PC-9 (cell line): Measurements from ENCODE around the gene POU6F2. TPM values are rescaled to one million over a fixed set of nuclear protein-coding genes. Genes with fewer than 3 reads are reported as not detected.

Source experiments
- BruUV-seq: library from RNA; stranded (reverse); fragments of 400-500 nt; replicated peaks from 2 replicates; lab custom pipeline; 2021; lab: Mats Ljungman, UMichigan
- CTCF ChIA-PET: fragments of 300-600 bp; sonication (Branson Sonifier 250); formaldehyde crosslinking; loops from one replicate; lab custom pipeline; 2022; ENCODE audit warnings: antibody characterized with exemption; lab: Charles Lee
- POLR2A ChIA-PET: fragments of 300-600 bp; sonication (Branson Sonifier 250); formaldehyde crosslinking; loops from one replicate; lab custom pipeline; 2022; ENCODE audit warnings: antibody characterized with exemption; ENCODE audit not compliant: unreplicated experiment; lab: Charles Lee
- DNase-seq, 2 experiments: peaks; one replicate each; pipeline versions ENCODE4 v3.0.0 to v3.0.0-alpha.2; 2015 to 2022; ENCODE audit warnings: mixed read lengths in 1 of 2
- H2AFZ ChIP-seq: fragments of 200-600 bp; sonication (generic); 2 replicates; pipeline ENCODE4 v1.8.1; 2017; ENCODE audit warnings: antibody characterized with exemption
- H3F3A ChIP-seq: fragments of 200-600 bp; sonication (generic); 2 replicates; pipeline ENCODE4 v1.8.1; 2017; ENCODE audit warnings: antibody characterized with exemption, mild to moderate bottlenecking, low read depth; ENCODE audit not compliant: insufficient read depth
- H3K27ac ChIP-seq: fragments of 200-600 bp; sonication (generic); 2 replicates; pipeline ENCODE4 v1.6.1; 2016; ENCODE audit warnings: mixed run types
- H3K27me3 ChIP-seq: fragments of 200-600 bp; sonication (generic); 2 replicates; pipeline ENCODE4 v1.6.1; 2016; ENCODE audit warnings: low read depth, mixed run types; ENCODE audit not compliant: insufficient read depth
- H3K36me3 ChIP-seq: fragments of 200-600 bp; sonication (generic); 2 replicates; pipeline ENCODE4 v1.6.1; 2016; ENCODE audit warnings: low read depth, mixed run types
- H3K4me1 ChIP-seq: fragments of 200-600 bp; sonication (generic); replicated peaks from 2 replicates; pipeline ENCODE4 v1.6.1; 2016; ENCODE audit warnings: mixed run types; ENCODE audit not compliant: insufficient read depth
- H3K4me2 ChIP-seq: fragments of 200-600 bp; sonication (generic); 2 replicates; pipeline ENCODE4 v1.6.1; 2017; ENCODE audit warnings: mixed run types
- H3K4me3 ChIP-seq: fragments of 200-600 bp; sonication (generic); 2 replicates; pipeline ENCODE4 v1.6.1; 2016; ENCODE audit warnings: mixed run types
- H3K79me2 ChIP-seq: fragments of 200-600 bp; sonication (generic); 2 replicates; pipeline ENCODE4 v1.6.1; 2017; ENCODE audit warnings: low read depth, mixed run types
- H3K9me2 ChIP-seq: fragments of 200-600 bp; sonication (generic); 2 replicates; pipeline ENCODE4 v1.8.1; 2017; ENCODE audit warnings: mild to moderate bottlenecking; ENCODE audit not compliant: insufficient read depth
- H3K9me3 ChIP-seq: fragments of 200-600 bp; sonication (generic); 2 replicates; pipeline ENCODE4 v1.8.1; 2016; ENCODE audit warnings: low read depth; ENCODE audit not compliant: insufficient read depth
- H4K20me1 ChIP-seq: fragments of 200-600 bp; sonication (generic); 2 replicates; pipeline ENCODE4 v1.8.1; 2017; ENCODE audit not compliant: insufficient read depth
- EZH2 ChIP-seq: fragments of 200-600 bp; sonication (generic); IDR thresholded peaks from 2 replicates; pipeline ENCODE4 v1.8.0; 2017; ENCODE audit warnings: antibody characterized with exemption, low read depth
- intact Hi-C: fragments of 100-400 bp; cut with micrococcal nuclease; formaldehyde crosslinking; loops from one replicate; pipeline ENCODE4 v1.10.0; 2022; ENCODE audit not compliant: unreplicated experiment
- total RNA-seq: library from RNA; stranded (reverse); gene quantifications from 2 replicates; pipeline ENCODE4 v1.2.3, GENCODE V29; 2021
- TF ChIP-seq, protein P1 (sequence below): fragments of 200-600 bp; sonication (generic); conservative IDR thresholded peaks from 2 replicates; pipeline ENCODE4 v1.6.1; 2017; ENCODE audit warnings: mixed run types, antibody characterized with exemption, mild to moderate bottlenecking, moderate library complexity

The POU6F2 gene
- total RNA-seq, 1 experiment from 2014 or later = not detected

DNA sequence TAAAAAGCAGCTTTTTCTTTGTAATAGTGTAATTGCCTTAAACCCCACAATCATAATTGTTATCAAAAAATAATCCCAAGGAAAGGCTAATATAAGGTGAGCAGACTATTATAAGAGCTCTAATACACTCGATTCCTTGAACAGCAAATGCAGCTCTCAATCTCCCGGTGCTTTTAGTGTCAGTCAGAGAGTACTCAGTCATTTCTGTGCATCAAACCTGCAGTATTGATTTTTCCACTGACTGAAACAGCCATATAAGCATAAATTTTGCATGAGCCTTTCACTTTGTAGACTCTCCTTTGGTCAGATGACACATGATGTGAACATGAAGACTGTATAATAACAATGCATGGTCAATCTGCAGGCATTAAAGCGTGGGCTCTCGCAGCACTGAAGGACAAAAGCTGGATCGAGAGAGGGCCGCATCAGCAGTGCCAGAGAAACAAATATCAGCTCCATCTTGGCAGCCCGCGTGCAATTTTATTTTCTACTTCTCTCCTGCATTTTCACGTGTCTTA lies 272.0 kb downstream of the POU6F2 start:
- POLR2A ChIA-PET = no interaction called here
- BruUV-seq = no TSS peak

DNA sequence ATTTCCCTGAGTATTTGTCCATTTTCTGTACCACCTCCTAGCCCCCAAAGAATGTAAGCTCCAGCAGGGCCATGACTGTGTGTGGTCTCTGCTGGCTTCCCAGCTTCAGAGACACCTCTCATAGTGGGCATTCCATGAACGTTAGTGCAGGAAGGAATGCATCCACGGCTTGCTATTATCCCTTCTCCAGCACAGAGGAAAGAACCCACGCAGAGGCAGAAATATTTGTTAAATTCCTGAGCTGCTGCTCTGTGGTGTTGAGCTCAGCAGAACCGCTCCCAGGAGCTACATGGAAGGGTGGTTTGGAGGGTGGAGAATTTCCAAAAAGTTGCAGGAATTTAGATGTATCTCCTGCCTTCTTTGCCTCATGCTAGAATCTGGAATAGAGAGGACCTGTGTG lies 275.2 kb downstream of the POU6F2 start:
- ChIA-PET CTCF (no interaction called here), POLR2A (no interaction called here)
- Histone ChIP-seq H3K4me1 (no peaks in the 10 kb centered on the region), H3F3A (no peaks in the 10 kb centered on the region), H3K79me2 (no peaks in the 10 kb centered on the region), H3K4me2 (no peak overlapping the region), H2AFZ (no peak overlapping the region), H3K9me2 (no peaks in the 10 kb centered on the region), H3K36me3 (no peaks in the 10 kb centered on the region), H3K9me3 (no peaks in the 10 kb centered on the region), H3K27ac (no peak overlapping the region), H4K20me1 (no peaks in the 10 kb centered on the region), H3K4me3 (no peak overlapping the region), H3K27me3 (peaks cover 98% of the 10 kb centered on the region)
- TF ChIP-seq, protein P1, sequence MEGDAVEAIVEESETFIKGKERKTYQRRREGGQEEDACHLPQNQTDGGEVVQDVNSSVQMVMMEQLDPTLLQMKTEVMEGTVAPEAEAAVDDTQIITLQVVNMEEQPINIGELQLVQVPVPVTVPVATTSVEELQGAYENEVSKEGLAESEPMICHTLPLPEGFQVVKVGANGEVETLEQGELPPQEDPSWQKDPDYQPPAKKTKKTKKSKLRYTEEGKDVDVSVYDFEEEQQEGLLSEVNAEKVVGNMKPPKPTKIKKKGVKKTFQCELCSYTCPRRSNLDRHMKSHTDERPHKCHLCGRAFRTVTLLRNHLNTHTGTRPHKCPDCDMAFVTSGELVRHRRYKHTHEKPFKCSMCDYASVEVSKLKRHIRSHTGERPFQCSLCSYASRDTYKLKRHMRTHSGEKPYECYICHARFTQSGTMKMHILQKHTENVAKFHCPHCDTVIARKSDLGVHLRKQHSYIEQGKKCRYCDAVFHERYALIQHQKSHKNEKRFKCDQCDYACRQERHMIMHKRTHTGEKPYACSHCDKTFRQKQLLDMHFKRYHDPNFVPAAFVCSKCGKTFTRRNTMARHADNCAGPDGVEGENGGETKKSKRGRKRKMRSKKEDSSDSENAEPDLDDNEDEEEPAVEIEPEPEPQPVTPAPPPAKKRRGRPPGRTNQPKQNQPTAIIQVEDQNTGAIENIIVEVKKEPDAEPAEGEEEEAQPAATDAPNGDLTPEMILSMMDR = no peak
- TF ChIP-seq EZH2 = no peak
- no peak for DNase-seq
- no TSS peak for BruUV-seq
- intact Hi-C loops = no loop called here

More for the DNA sequence above, 272.0 kb downstream of the POU6F2 start:
- no peaks in the 10 kb centered on the region for H3K4me1 ChIP-seq
- no peaks in the 10 kb centered on the region for H3K9me3 ChIP-seq
- TF ChIP-seq, protein P1 = no peak
- no peak for TF ChIP-seq EZH2
- no peaks in the 10 kb centered on the region for H3K36me3 ChIP-seq
- no peak overlapping the region for H3K4me2 ChIP-seq
- H3K9me2 ChIP-seq = no peaks in the 10 kb centered on the region
- intact Hi-C loops = no loop called here
- H3K4me3 ChIP-seq = no peak overlapping the region
- H2AFZ ChIP-seq = no peak overlapping the region
- H3K27me3 ChIP-seq = peaks cover 95% of the 10 kb centered on the region
- H3F3A ChIP-seq = no peaks in the 10 kb centered on the region
- no peak overlapping the region for H3K27ac ChIP-seq
- no peaks in the 10 kb centered on the region for H4K20me1 ChIP-seq
- CTCF ChIA-PET = no interaction called here
- DNase-seq = no peak
- H3K79me2 ChIP-seq = no peaks in the 10 kb centered on the region

DNA sequence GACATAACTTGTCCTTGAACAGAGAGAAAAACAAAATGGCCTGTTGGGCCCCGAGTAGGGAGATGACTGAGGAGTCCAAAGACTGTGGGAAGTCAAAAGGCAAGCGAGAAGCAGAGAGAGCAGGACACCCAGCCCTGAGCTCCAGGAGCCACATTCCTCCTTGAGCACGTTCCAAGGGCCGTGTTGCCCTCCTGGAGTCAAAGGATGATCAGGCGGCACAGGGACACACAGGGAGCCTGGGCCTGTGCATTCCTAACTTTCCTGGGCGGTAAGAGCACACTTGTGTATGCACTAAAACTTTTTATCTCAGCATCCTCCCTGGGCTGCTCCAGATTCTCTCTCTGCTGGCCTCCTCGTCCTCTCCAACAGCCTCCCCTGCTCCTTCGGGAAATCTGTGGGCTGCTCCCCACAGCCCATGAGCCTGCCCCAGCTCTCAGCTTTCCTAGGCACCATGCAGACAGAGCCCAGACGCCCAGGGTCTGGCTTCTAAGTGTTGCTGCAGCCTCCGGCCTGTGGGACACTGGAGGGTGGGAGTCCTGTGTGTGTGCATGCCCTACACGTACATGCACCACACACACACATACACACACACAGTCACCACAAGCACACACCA lies 281.8 kb downstream of the POU6F2 start:
- H3K27me3 ChIP-seq = peaks cover 83% of the 10 kb centered on the region
- no peaks in the 10 kb centered on the region for H3K4me1 ChIP-seq
- H3K4me2 ChIP-seq = no peak overlapping the region
- intact Hi-C loops = no loop called here
- ChIA-PET POLR2A (no interaction called here), CTCF (no interaction called here)
- H3K9me3 ChIP-seq = no peaks in the 10 kb centered on the region
- no peak overlapping the region for H3K4me3 ChIP-seq
- H2AFZ ChIP-seq = no peak overlapping the region; the same call in 1 of the 2 replicates
- BruUV-seq = no TSS peak
- H3K9me2 ChIP-seq = no peaks in the 10 kb centered on the region
- DNase-seq = no peak
- no peaks in the 10 kb centered on the region for H3K36me3 ChIP-seq
- H3K27ac ChIP-seq = no peak overlapping the region
- no peak for TF ChIP-seq EZH2
- TF ChIP-seq, protein P1 = no peak
- no peaks in the 10 kb centered on the region for H4K20me1 ChIP-seq
- no peaks in the 10 kb centered on the region for H3K79me2 ChIP-seq
- H3F3A ChIP-seq = no peaks in the 10 kb centered on the region
